SK-N-SH treated with all-trans-retinoic acid at 6 μM for 48 hours (cell line): ENCODE data around the gene VCAN.

ENCODE experiments used
- ATAC-seq: fragments of 200-7000 bp; cut with Tn5 transposase; 3 replicates; pipeline ENCODE4 v1.9.1; 2020; ENCODE audit warnings: mild to moderate bottlenecking, moderate library complexity
- ARNTL ChIP-seq: fragments of 450-650 bp; formaldehyde crosslinking; IDR thresholded peaks from 2 replicates; pipeline ENCODE4 v1.5.0; 2020; ENCODE audit warnings: low read depth, mild to moderate bottlenecking, moderate library complexity, borderline replicate concordance
- BACH2 ChIP-seq: fragments of 250-450 bp; sonication (Bioruptor Pico); IDR thresholded peaks from 2 replicates; pipeline ENCODE4 v1.9.0; 2021; ENCODE audit warnings: mild to moderate bottlenecking, borderline replicate concordance
- CREB5 ChIP-seq: fragments of 250-450 bp; sonication (Bioruptor Pico); IDR thresholded peaks from 2 replicates; pipeline ENCODE4 v1.5.1; 2020; ENCODE audit warnings: low read depth, mild to moderate bottlenecking, moderate library complexity
- CSDC2 ChIP-seq: fragments of 250-450 bp; sonication (Bioruptor Pico); IDR thresholded peaks from 2 replicates; pipeline ENCODE4 v1.5.0; 2020; ENCODE audit warnings: mild to moderate bottlenecking, moderate library complexity
- CSRNP3 ChIP-seq: fragments of 250-450 bp; sonication (Bioruptor Pico); IDR thresholded peaks from 2 replicates; pipeline ENCODE4 v1.5.1; 2021; ENCODE audit warnings: mild to moderate bottlenecking, moderate library complexity
- ESRRG ChIP-seq: fragments of 250-450 bp; sonication (Bioruptor Pico); IDR thresholded peaks from 2 replicates; pipeline ENCODE4 v1.6.1; 2021; ENCODE audit warnings: mild to moderate bottlenecking
- GLIS3 ChIP-seq: fragments of 250-450 bp; sonication (Bioruptor Pico); IDR thresholded peaks from 2 replicates; pipeline ENCODE4 v1.5.0; 2020; ENCODE audit warnings: mild to moderate bottlenecking, moderate library complexity
- ISL1 ChIP-seq: fragments of 250-450 bp; sonication (Bioruptor Pico); IDR thresholded peaks from 2 replicates; pipeline ENCODE4 v2.1.2; 2022; ENCODE audit warnings: mild to moderate bottlenecking, moderate library complexity
- SNAI2 ChIP-seq: fragments of 250-450 bp; sonication (Bioruptor Pico); IDR thresholded peaks from 2 replicates; pipeline ENCODE4 v1.5.0; 2020; ENCODE audit warnings: mild to moderate bottlenecking, moderate library complexity
- TOX ChIP-seq: fragments of 250-450 bp; sonication (Bioruptor Pico); IDR thresholded peaks from 2 replicates; pipeline ENCODE4 v1.8.0; 2021; ENCODE audit warnings: mild to moderate bottlenecking, moderate library complexity, borderline replicate concordance
- TSHZ2 ChIP-seq: fragments of 250-450 bp; sonication (Bioruptor Pico); IDR thresholded peaks from 2 replicates; pipeline ENCODE4 v1.5.0; 2020; ENCODE audit warnings: mild to moderate bottlenecking, moderate library complexity
- ZC3H10 ChIP-seq: fragments of 250-450 bp; sonication (Bioruptor Pico); IDR thresholded peaks from 2 replicates; pipeline ENCODE4 v1.5.1; 2021; ENCODE audit warnings: mild to moderate bottlenecking, moderate library complexity
- ZFP30 ChIP-seq: fragments of 450-650 bp; formaldehyde crosslinking; IDR thresholded peaks from 2 replicates; pipeline ENCODE4 v1.5.0; 2022; ENCODE audit warnings: mild to moderate bottlenecking, moderate library complexity
- ZNF565 ChIP-seq: fragments of 450-650 bp; formaldehyde crosslinking; conservative IDR thresholded peaks from 2 replicates; pipeline ENCODE4 v1.5.0; 2020; ENCODE audit warnings: low read depth, mild to moderate bottlenecking, moderate library complexity
- ZNF8 ChIP-seq: fragments of 450-650 bp; formaldehyde crosslinking; IDR thresholded peaks from 2 replicates; pipeline ENCODE4 v1.5.0; 2020; ENCODE audit warnings: mild to moderate bottlenecking, moderate library complexity

Gene VCAN

GRCh38 chr5:83524991-83525390, 53.4 kb downstream of the VCAN start (continued):
- TF ChIP-seq TSHZ2 (CRISPR knock-in tag) (no peak), CSDC2 (no peak), BACH2 (CRISPR knock-in tag) (no peak)

- ATAC-seq = no peak
- TF ChIP-seq ZC3H10 (CRISPR knock-in tag) (no peak), SNAI2 (CRISPR knock-in tag) (no peak), ZNF565 (no peak), ARNTL (no peak), CREB5 (CRISPR knock-in tag) (no peak), ZNF8 (CRISPR knock-in tag) (no peak), TSHZ2 (CRISPR knock-in tag) (no peak), GLIS3 (CRISPR knock-in tag) (no peak)
These were observed 54.7 kb downstream of the VCAN start for GRCh38 chr5:83526289-83526688.

- TF ChIP-seq ISL1 (CRISPR knock-in tag) (no peak), ARNTL (no peak), ESRRG (no peak), ZNF565 (no peak), ZC3H10 (CRISPR knock-in tag) (no peak), CSRNP3 (CRISPR knock-in tag) (no peak), TSHZ2 (CRISPR knock-in tag) (no peak), ZFP30 (CRISPR knock-in tag) (no peak), BACH2 (CRISPR knock-in tag) (no peak), GLIS3 (CRISPR knock-in tag) (no peak), TOX (no peak), SNAI2 (CRISPR knock-in tag) (no peak), ZNF8 (CRISPR knock-in tag) (no peak)
- ATAC-seq = no peak
These were observed 55.7 kb downstream of the VCAN start for GRCh38 chr5:83527221-83527620.

- ATAC-seq = no peak
- no peak for TF ChIP-seq ZFP30 (CRISPR knock-in tag)
These were observed 56.3 kb downstream of the VCAN start for GRCh38 chr5:83527722-83528438.
